Adrenal gland (tissue), 12 donors: Measurements from ENCODE around the gene TLR8. TPM values are rescaled to one million over a fixed set of nuclear protein-coding genes. Genes with fewer than 3 reads are reported as not detected.

Source experiments
- DNase-seq, 7 donors: peaks; one replicate each; pipeline ENCODE4 v3.0.0-alpha.2; 2019 to 2020
- H3K27ac ChIP-seq, 5 donors: fragments of 200-600 bp; sonication (generic) in 4 of 5; 1 replicate in 3 of 5; 2 replicates in 2 of 5; pipeline versions ENCODE4 v1.5.1 to v1.8.0; 2016 to 2020; ENCODE audit warnings: mild to moderate bottlenecking in 1 of 5
- H3K27me3 ChIP-seq: fragments of 200-600 bp; 2 replicates; pipeline ENCODE4 v1.8.0; 2021
- H3K36me3 ChIP-seq, 2 donors: fragments of 200-600 bp; replicated peaks in 1 of 2; 1 replicate in 1 of 2; 2 replicates in 1 of 2; pipeline versions ENCODE4 v1.5.1 to v1.8.0; 2018 to 2022
- H3K4me1 ChIP-seq, 2 donors: fragments of 200-600 bp; replicated peaks in 1 of 2; 1 replicate in 1 of 2; 2 replicates in 1 of 2; pipeline versions ENCODE4 v1.5.1 to v1.8.0; 2018 to 2021
- H3K4me3 ChIP-seq, 4 donors: fragments of 200-600 bp; sonication (generic) in 3 of 4; one replicate each; pipeline ENCODE4 v1.5.1; 2016 to 2018
- H3K9me3 ChIP-seq, 3 donors: fragments of 200-600 bp; sonication (generic) in 1 of 3; replicated peaks in 1 of 3; 1 replicate in 2 of 3; 2 replicates in 1 of 3; pipeline versions ENCODE4 v1.5.1 to v1.8.0; 2016 to 2021
- POLR2A ChIP-seq, 2 donors: fragments of 450-650 bp; IDR thresholded peaks; one replicate each; pipeline ENCODE4 v1.6.1; 2017; ENCODE audit warnings: antibody characterized with exemption in 2 of 2, mild to moderate bottlenecking in 2 of 2, moderate library complexity in 1 of 2
- WGBS, 4 donors: extraction: QIAGEN DNeasy Blood & Tissue Kit in 2 of 4; methylation state at CpG; one replicate each; pipeline versions ENCODE4 v1.1.5 to v1.1.7; 2013 to 2017; 5-methylcytosine and 5-hydroxymethylcytosine counted together
- intact Hi-C, 2 donors: fragments of 100-400 bp; cut with DNase I; formaldehyde crosslinking; loops; one replicate each; pipeline versions ENCODE4 v1.14.1 to v1.15.0; 2022 to 2023
- polyA plus RNA-seq, 3 donors: library from polyadenylated mRNA; stranded (reverse); fragments of 200-250 nt in 2 of 3; fragments of 350-450 nt in 1 of 3; fragmentation: Illumina TruSeq in 1 of 3; extraction: RNeasy Lipid Tissue Mini Kit (QIAGEN cat#74804) in 1 of 3; gene quantifications; one replicate each; pipeline ENCODE4 v1.2.3, GENCODE V29; 2013 to 2014
- total RNA-seq, 9 donors: library from RNA; depleted of rRNA in 4 of 9; stranded (reverse); fragments of >200 nt in 4 of 9; fragments of 120-200 nt in 1 of 9; fragmentation: NEBNext Ultra II Directional in 1 of 9; extraction: Animal tissue kit (Norgen Biotek cat#: 25700) in 1 of 9; gene quantifications; one replicate each; pipeline versions ENCODE4 v1.1.0 to v1.2.4, GENCODE V29; 2013 to 2023
- TF ChIP-seq, protein P1 (sequence below), 6 experiments: fragments of 450-650 bp in 4 of 6; fragments of 200-600 bp in 2 of 6; sonication (generic) in 1 of 6; IDR thresholded peaks; 1 replicate in 5 of 6; 2 replicates in 1 of 6; pipeline versions ENCODE4 v1.5.1 to v1.8.0; 2016 to 2021; ENCODE audit warnings: antibody characterized with exemption in 6 of 6, mild to moderate bottlenecking in 2 of 6, moderate library complexity in 1 of 6
- donor health status: healthy with polysubstance abuse.
- donor health status: Bipolar disorder and iron deficiency.
- donor health status: DM: yes; HTN: yes; CAD: no.
- donor health status: DM: no; HTN: no; CAD: no.
- donor health status: DM: no; HTN: no; CAD: no.
- donor health status: DM: yes; HTN: yes; CAD: no.

TLR8 gene
- total and polyA plus RNA-seq, 12 donors: 0.10 to 5.6 (median 1.9) TPM; not detected in 1

GRCh38 chrX:12951595-12951975 is 45.2 kb downstream of the TLR8 start:
- Histone ChIP-seq H3K36me3 (no peaks in the 10 kb centered on the region), H3K4me1 (peaks cover 0 to 33% of the 10 kb centered on the region in 2 donors), H3K9me3 (no peaks in the 10 kb centered on the region), H3K27ac (no peak overlapping the region), H3K4me3 (no peak overlapping the region), H3K27me3 (no peaks in the 10 kb centered on the region)
- intact Hi-C loops: no loop called here
- DNase-seq: no peak
- 85 to 91% (median 89%) methylated on average over 5 of the region's 5 CpGs for WGBS, 4 donors
- no peak for TF ChIP-seq POLR2A (IDR thresholded peaks at IDR 0.05)
- TF ChIP-seq, protein P1, sequence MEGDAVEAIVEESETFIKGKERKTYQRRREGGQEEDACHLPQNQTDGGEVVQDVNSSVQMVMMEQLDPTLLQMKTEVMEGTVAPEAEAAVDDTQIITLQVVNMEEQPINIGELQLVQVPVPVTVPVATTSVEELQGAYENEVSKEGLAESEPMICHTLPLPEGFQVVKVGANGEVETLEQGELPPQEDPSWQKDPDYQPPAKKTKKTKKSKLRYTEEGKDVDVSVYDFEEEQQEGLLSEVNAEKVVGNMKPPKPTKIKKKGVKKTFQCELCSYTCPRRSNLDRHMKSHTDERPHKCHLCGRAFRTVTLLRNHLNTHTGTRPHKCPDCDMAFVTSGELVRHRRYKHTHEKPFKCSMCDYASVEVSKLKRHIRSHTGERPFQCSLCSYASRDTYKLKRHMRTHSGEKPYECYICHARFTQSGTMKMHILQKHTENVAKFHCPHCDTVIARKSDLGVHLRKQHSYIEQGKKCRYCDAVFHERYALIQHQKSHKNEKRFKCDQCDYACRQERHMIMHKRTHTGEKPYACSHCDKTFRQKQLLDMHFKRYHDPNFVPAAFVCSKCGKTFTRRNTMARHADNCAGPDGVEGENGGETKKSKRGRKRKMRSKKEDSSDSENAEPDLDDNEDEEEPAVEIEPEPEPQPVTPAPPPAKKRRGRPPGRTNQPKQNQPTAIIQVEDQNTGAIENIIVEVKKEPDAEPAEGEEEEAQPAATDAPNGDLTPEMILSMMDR (IDR thresholded peaks at IDR 0.05): no peak

DNA sequence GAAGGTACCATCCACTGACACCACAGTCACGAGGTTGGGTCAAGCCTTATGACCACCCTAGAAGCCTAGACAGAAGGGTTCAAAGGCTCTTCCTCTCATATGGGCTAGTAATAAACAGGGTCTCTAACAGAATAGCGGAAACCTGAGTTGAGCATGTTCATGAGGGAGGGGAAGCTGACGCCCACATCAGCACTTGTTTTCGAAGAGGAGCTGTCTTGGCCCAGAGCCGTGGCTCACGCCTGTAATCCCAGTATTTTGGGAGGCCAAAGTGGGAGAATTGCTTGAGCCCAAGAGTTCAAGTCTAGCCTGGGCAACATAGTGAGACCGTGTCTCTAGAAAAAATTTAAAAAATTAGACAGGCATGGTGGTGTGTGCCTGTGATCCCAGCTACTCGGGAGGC is 47.0 kb downstream of the TLR8 start:
- 90 to 98% (median 91%) methylated on average over 6 to 8 of the region's 8 CpGs for WGBS, 4 donors
- H3K27ac ChIP-seq: no peak overlapping the region
- DNase-seq: no peak
- H3K4me1 ChIP-seq: peaks cover 0 to 31% of the 10 kb centered on the region in 2 donors
- no peak for TF ChIP-seq POLR2A (IDR thresholded peaks at IDR 0.05)
- H3K36me3 ChIP-seq: no peaks in the 10 kb centered on the region
- H3K9me3 ChIP-seq: no peaks in the 10 kb centered on the region
- H3K27me3 ChIP-seq: no peaks in the 10 kb centered on the region
- no peak overlapping the region for H3K4me3 ChIP-seq
- intact Hi-C loops: no loop called here

GRCh38 chrX:12954376-12954775 is 48.0 kb downstream of the TLR8 start:
- DNase-seq: no peak
- intact Hi-C loops: no loop called here
- no peaks in the 10 kb centered on the region for H3K27me3 ChIP-seq

GRCh38 chrX:12954981-12955380 is 48.6 kb downstream of the TLR8 start:
- H3K27me3 ChIP-seq: no peaks in the 10 kb centered on the region
- DNase-seq: no peak
- no peaks in the 10 kb centered on the region for H3K36me3 ChIP-seq
- no peak overlapping the region for H3K4me3 ChIP-seq
- WGBS, 4 donors: 72 to 80% (median 75%) methylated on average over 4 of the region's 4 CpGs
- peak overlapping the region in 2 of 5 donors; percentile 8 to 49 for H3K27ac ChIP-seq
- no peaks in the 10 kb centered on the region for H3K9me3 ChIP-seq
- intact Hi-C loops: no loop called here
- H3K4me1 ChIP-seq: peaks cover 0 to 23% of the 10 kb centered on the region in 2 donors
- TF ChIP-seq POLR2A (IDR thresholded peaks at IDR 0.05): no peak
- TF ChIP-seq, protein P1 (IDR thresholded peaks at IDR 0.05): no peak

More at GRCh38 chrX:12954376-12954775, 48.0 kb downstream of the TLR8 start:
- Histone ChIP-seq H3K36me3 (no peaks in the 10 kb centered on the region), H3K4me3 (no peak overlapping the region), H3K27ac (no peak overlapping the region), H3K9me3 (no peaks in the 10 kb centered on the region), H3K4me1 (peaks cover 0 to 28% of the 10 kb centered on the region in 2 donors)
- no peak for TF ChIP-seq POLR2A (IDR thresholded peaks at IDR 0.05)
- TF ChIP-seq, protein P1 (IDR thresholded peaks at IDR 0.05): no peak
- WGBS, 4 donors: 85 to 94% (median 89%) methylated on average over 9 of the region's 9 CpGs
